WTC11 (cell line): ENCODE results near the gene PLEKHA5. TPM values are rescaled to one million over a fixed set of nuclear protein-coding genes. Genes with fewer than 3 reads are reported as not detected.

Experiments
- ATAC-seq: fragments of 200-7000 bp; cut with Tn5 transposase; 2 replicates; pipeline ENCODE4 v1.10.0; 2021; ENCODE audit warnings: mild to moderate bottlenecking, moderate library complexity
- CTCF ChIA-PET: fragments of 300-600 bp; sonication (Branson Sonifier 250); formaldehyde crosslinking; loops from one replicate; lab custom pipeline; 2021; ENCODE audit warnings: antibody characterized with exemption; lab: Charles Lee
- POLR2A ChIA-PET: fragments of 350-600 bp; sonication (Branson Sonifier 250); formaldehyde crosslinking; loops from one replicate; lab custom pipeline; 2021; ENCODE audit warnings: antibody characterized with exemption; lab: Charles Lee
- DNase-seq: peaks from one replicate; pipeline ENCODE4 v3.0.0; 2021; ENCODE audit warnings: low spot score
- H3K27ac Mint-ChIP-seq: 2 replicates; pipeline ENCODE4 v1.8.0; 2021; ENCODE audit warnings: mixed read lengths
- H3K27me3 Mint-ChIP-seq: 2 replicates; pipeline ENCODE4 v1.8.0; 2021; ENCODE audit warnings: low read depth, mild to moderate bottlenecking, moderate library complexity, mixed read lengths
- H3K36me3 Mint-ChIP-seq: 2 replicates; pipeline ENCODE4 v1.8.0; 2021; ENCODE audit warnings: mixed read lengths
- H3K4me1 Mint-ChIP-seq: 2 replicates; pipeline ENCODE4 v1.8.0; 2022; ENCODE audit warnings: mixed read lengths
- H3K4me3 Mint-ChIP-seq: 2 replicates; pipeline ENCODE4 v1.8.0; 2021; ENCODE audit warnings: mild to moderate bottlenecking, moderate library complexity, mixed read lengths
- H3K9me3 Mint-ChIP-seq: 2 replicates; pipeline ENCODE4 v1.8.0; 2021; ENCODE audit warnings: mixed read lengths
- AR ChIP-seq: fragments of 250-450 bp; sonication (Bioruptor Pico); IDR thresholded peaks from 2 replicates; pipeline ENCODE4 v1.9.0; 2021; ENCODE audit warnings: mild to moderate bottlenecking
- ATF2 ChIP-seq: sonication (generic); formaldehyde crosslinking; IDR thresholded peaks from 2 replicates; pipeline ENCODE4 v1.8.1; 2022; ENCODE audit warnings: low read depth, missing genetic modification reagents, borderline replicate concordance
- CREM ChIP-seq: sonication (generic); formaldehyde crosslinking; IDR thresholded peaks from 2 replicates; pipeline ENCODE4 v1.8.1; 2022; ENCODE audit warnings: mild to moderate bottlenecking, missing genetic modification reagents, moderate library complexity
- E2F5 ChIP-seq: sonication (generic); formaldehyde crosslinking; IDR thresholded peaks from 2 replicates; pipeline ENCODE4 v1.8.1; 2022; ENCODE audit warnings: mild to moderate bottlenecking, moderate library complexity, missing genetic modification reagents
- FOXP1 ChIP-seq: sonication (generic); formaldehyde crosslinking; IDR thresholded peaks from 2 replicates; pipeline ENCODE4 v1.8.0; 2022; ENCODE audit warnings: missing genetic modification reagents, mild to moderate bottlenecking, moderate library complexity, borderline replicate concordance
- FOXP4 ChIP-seq: sonication (generic); formaldehyde crosslinking; IDR thresholded peaks from 2 replicates; pipeline ENCODE4 v1.8.0; 2022; ENCODE audit warnings: mild to moderate bottlenecking, missing genetic modification reagents
- IRF2 ChIP-seq: sonication (generic); formaldehyde crosslinking; IDR thresholded peaks from 2 replicates; pipeline ENCODE4 v1.8.0; 2022; ENCODE audit warnings: low read depth, missing genetic modification reagents, borderline replicate concordance
- JAZF1 ChIP-seq: fragments of 250-450 bp; sonication (Bioruptor Pico); IDR thresholded peaks from 2 replicates; pipeline ENCODE4 v1.9.0; 2021; ENCODE audit warnings: moderate library complexity, mild to moderate bottlenecking, inconsistent platforms
- MYBL2 ChIP-seq: sonication (generic); formaldehyde crosslinking; IDR thresholded peaks from 2 replicates; pipeline ENCODE4 v1.8.1; 2023; ENCODE audit warnings: mild to moderate bottlenecking, moderate library complexity, missing genetic modification reagents
- NFYB ChIP-seq: sonication (generic); formaldehyde crosslinking; conservative IDR thresholded peaks from 2 replicates; pipeline ENCODE4 v1.8.0; 2022; ENCODE audit warnings: low read depth, missing genetic modification reagents
- OVOL2 ChIP-seq: fragments of 250-450 bp; sonication (Bioruptor Pico); IDR thresholded peaks from 2 replicates; pipeline ENCODE4 v1.9.0; 2021; ENCODE audit warnings: mild to moderate bottlenecking, borderline replicate concordance
- SOX15 ChIP-seq: fragments of 250-450 bp; sonication (Bioruptor Pico); IDR thresholded peaks from 2 replicates; pipeline ENCODE4 v1.9.0; 2021; ENCODE audit warnings: mild to moderate bottlenecking
- STAT6 ChIP-seq: sonication (generic); formaldehyde crosslinking; conservative IDR thresholded peaks from 2 replicates; pipeline ENCODE4 v1.8.1; 2023; ENCODE audit warnings: mild to moderate bottlenecking, low read depth, missing genetic modification reagents, moderate library complexity
- USF2 ChIP-seq: sonication (generic); formaldehyde crosslinking; IDR thresholded peaks from 2 replicates; pipeline ENCODE4 v1.8.1; 2023; ENCODE audit warnings: mild to moderate bottlenecking, missing genetic modification reagents, moderate library complexity
- ZMAT4 ChIP-seq: fragments of 250-450 bp; sonication (Bioruptor Pico); IDR thresholded peaks from 2 replicates; pipeline ENCODE4 v1.9.0; 2021; ENCODE audit warnings: mild to moderate bottlenecking
- ZNF232 ChIP-seq: sonication (generic); formaldehyde crosslinking; IDR thresholded peaks from 2 replicates; pipeline ENCODE4 v1.8.0; 2022; ENCODE audit warnings: mild to moderate bottlenecking, missing genetic modification reagents
- ZNF396 ChIP-seq: fragments of 250-450 bp; sonication (Bioruptor Pico); IDR thresholded peaks from 2 replicates; pipeline ENCODE4 v1.8.0; 2021; ENCODE audit warnings: mild to moderate bottlenecking, moderate library complexity, borderline replicate concordance
- ZSCAN18 ChIP-seq: fragments of 250-450 bp; sonication (Bioruptor Pico); IDR thresholded peaks from 2 replicates; pipeline ENCODE4 v2.1.2; 2022; ENCODE audit warnings: mild to moderate bottlenecking, moderate library complexity
- total RNA-seq: library from RNA; stranded (reverse); gene quantifications from 3 replicates; pipeline ENCODE4 v1.2.3, GENCODE V29; 2021

Gene PLEKHA5
- total RNA-seq, 1 experiment from 2014 or later: 61.1 TPM

GRCh38 chr12:19128485-19128884 is 1.0 kb upstream of the PLEKHA5 start:
- Mint-ChIP-seq H3K36me3 (peaks cover 32% of the 10 kb centered on the region), H3K4me3 (peak overlapping the region; percentile 59), H3K9me3 (peaks cover 27% of the 10 kb centered on the region), H3K4me1 (peaks cover 32% of the 10 kb centered on the region), H3K27me3 (peaks cover 5% of the 10 kb centered on the region), H3K27ac (0 out of 2 replicates have a peak overlapping the region, but pooled peaks have one; percentile 70)
- DNase-seq: no peak
- TF ChIP-seq IRF2 (CRISPR knock-in tag) (no peak), SOX15 (CRISPR knock-in tag) (no peak), AR (no peak), ZSCAN18 (no peak), STAT6 (no peak), ZNF396 (CRISPR knock-in tag) (no peak), USF2 (no peak), ATF2 (no peak), JAZF1 (CRISPR knock-in tag) (no peak), OVOL2 (CRISPR knock-in tag) (no peak), ZMAT4 (no peak), ZNF232 (CRISPR knock-in tag) (no peak), MYBL2 (CRISPR knock-in tag) (no peak), FOXP1 (CRISPR knock-in tag) (no peak), NFYB (CRISPR knock-in tag) (no peak)
- no peak for ATAC-seq
- ChIA-PET POLR2A (no interaction called here), CTCF (no interaction called here)

- ChIA-PET CTCF (no interaction called here), POLR2A (no interaction called here)
- peaks cover 27% of the 10 kb centered on the region for H3K9me3 Mint-ChIP-seq
- ATAC-seq (no peak), DNase-seq (no peak)
- peaks cover 38% of the 10 kb centered on the region for H3K4me1 Mint-ChIP-seq
- H3K4me3 Mint-ChIP-seq: peak overlapping the region; percentile 59
- 0 out of 2 replicates have a peak overlapping the region, but pooled peaks have one; percentile 70 for H3K27ac Mint-ChIP-seq
- peaks cover 5% of the 10 kb centered on the region for H3K27me3 Mint-ChIP-seq
- H3K36me3 Mint-ChIP-seq: peaks cover 37% of the 10 kb centered on the region
- TF ChIP-seq E2F5 (CRISPR knock-in tag) (no peak), FOXP4 (CRISPR knock-in tag) (no peak), ZMAT4 (no peak), CREM (CRISPR knock-in tag) (no peak)
These were observed 429 bp upstream of the PLEKHA5 start for GRCh38 chr12:19129122-19129485.
